Pancreas (tissue), 10 donors: ENCODE measurements around the gene HIPK2. TPM values are rescaled to one million over a fixed set of nuclear protein-coding genes. Genes with fewer than 3 reads are reported as not detected.

Source experiments
- ATAC-seq, 4 donors: fragments of 200-7000 bp; cut with Tn5 transposase; one replicate each; pipeline versions ENCODE4 v1.8.0 to v1.9.1; 2020; ENCODE audit warnings: mild to moderate bottlenecking in 4 of 4, moderate library complexity in 4 of 4
- DNase-seq, 6 donors: peaks; one replicate each; pipeline ENCODE4 v3.0.0-alpha.2; 2020
- FAIRE-seq: peaks from 2 replicates; lab custom pipeline; 2012; peaks lifted over from hg19 to GRCh38; lab: Jason Lieb, UNC
- H3K27ac ChIP-seq, 4 donors: fragments of 200-600 bp; sonication (generic); 1 replicate in 3 of 4; 2 replicates in 1 of 4; pipeline versions ENCODE4 v1.5.0 to v1.8.0; 2020
- H3K27me3 ChIP-seq, 4 donors: fragments of 200-600 bp; one replicate each; pipeline ENCODE4 v1.8.0; 2021
- H3K36me3 ChIP-seq, 3 donors: fragments of 200-600 bp; sonication (generic) in 1 of 3; one replicate each; pipeline versions ENCODE4 v1.5.0 to v1.8.0; 2020 to 2021
- H3K4me1 ChIP-seq, 3 donors: fragments of 200-600 bp; one replicate each; pipeline ENCODE4 v1.8.0; 2021
- H3K4me3 ChIP-seq, 4 donors: fragments of 200-600 bp; sonication (generic) in 2 of 4; one replicate each; pipeline versions ENCODE4 v1.5.0 to v1.8.0; 2020 to 2021
- H3K9me3 ChIP-seq, 4 donors: fragments of 200-600 bp; one replicate each; pipeline ENCODE4 v1.8.0; 2021
- CTCF ChIP-seq, 4 donors: fragments of 200-600 bp; sonication (generic) in 3 of 4; IDR thresholded peaks; one replicate each; pipeline versions ENCODE4 v1.5.0 to v1.8.0; 2021; ENCODE audit warnings: antibody characterized with exemption in 4 of 4
- WGBS, 2 donors: extraction: QIAGEN DNeasy Blood & Tissue Kit; methylation state at CpG; one replicate each; pipeline ENCODE4 v1.1.7; 2013; 5-methylcytosine and 5-hydroxymethylcytosine counted together
- intact Hi-C, 3 donors: fragments of 100-400 bp; cut with DNase I; formaldehyde crosslinking; loops; one replicate each; pipeline versions ENCODE4 v1.11.1 to v1.14.2; 2022
- polyA plus RNA-seq, 2 donors: library from polyadenylated mRNA; stranded (reverse); fragments of 200-250 nt; gene quantifications; one replicate each; pipeline ENCODE4 v1.2.3, GENCODE V29; 2013
- total RNA-seq, 6 donors: library from RNA; stranded (reverse); fragmentation: NEBNext Ultra II Directional in 4 of 6; extraction: Animal tissue kit (Norgen Biotek cat#: 25700) in 4 of 6; gene quantifications; one replicate each; pipeline versions ENCODE4 v1.2.1 to v1.2.4, GENCODE V29; 2021 to 2023
- donor health status: healthy with polysubstance abuse.
- donor health status: DM: no; HTN: no; CAD: no; lungs with moderate emphysema.
- donor health status: DM: no; HTN: no; CAD: no.
- donor health status: control.
- donor health status: control.
- donor health status: Bipolar disorder and iron deficiency.
- donor health status: DM: yes; HTN: yes; CAD: no.
- donor health status: DM: no; HTN: no; CAD: no.
- donor health status: DM: no; HTN: no; CAD: no.
- donor health status: DM: yes; HTN: yes; CAD: no.

HIPK2 gene
- total and polyA plus RNA-seq, 8 donors = 6.7 to 49.0 (median 24.7) TPM

- Histone ChIP-seq H3K27me3 (no peaks in the 10 kb centered on the region), H3K4me3 (no peak overlapping the region), H3K9me3 (no peaks in the 10 kb centered on the region), H3K36me3 (no peaks in the 10 kb centered on the region), H3K27ac (peak overlapping the region; percentile 53 to 88 (median 72)), H3K4me1 (peaks cover 31 to 61% (median 46%) of the 10 kb centered on the region in 3 donors)
- intact Hi-C loops = no loop called here
- TF ChIP-seq CTCF (IDR thresholded peaks at IDR 0.05) = no peak
- ATAC-seq (peak; percentile 63 to 79 (median 69)), DNase-seq (peak in 3 of 6 donors; percentile 51 to 64 (median 55)), FAIRE-seq (no peak)
- 35 to 37% methylated on average over 10 of the region's 10 CpGs for WGBS, 2 donors
These were observed 117.3 kb downstream of the HIPK2 start for GRCh38 chr7:139660317-139661042.

GRCh38 chr7:139659922-139660316 lies 117.9 kb downstream of the HIPK2 start:
- FAIRE-seq (no peak), ATAC-seq (peak; percentile 78 to 85 (median 84)), DNase-seq (peak in 2 of 6 donors; percentile 62 to 69)
- Histone ChIP-seq H3K4me1 (peaks cover 31 to 61% (median 46%) of the 10 kb centered on the region in 3 donors), H3K9me3 (no peaks in the 10 kb centered on the region), H3K27me3 (no peaks in the 10 kb centered on the region), H3K36me3 (no peaks in the 10 kb centered on the region), H3K4me3 (no peak overlapping the region), H3K27ac (peak overlapping the region; percentile 53 to 88 (median 72))
- no peak for TF ChIP-seq CTCF (IDR thresholded peaks at IDR 0.05)
- intact Hi-C loops = no loop called here
- 15% methylated on average over 2 of the region's 2 CpGs for WGBS, 2 donors

GRCh38 chr7:139658908-139659675 lies 118.7 kb downstream of the HIPK2 start:
- Histone ChIP-seq H3K4me1 (peaks cover 31 to 61% (median 46%) of the 10 kb centered on the region in 3 donors), H3K9me3 (no peaks in the 10 kb centered on the region), H3K27me3 (no peaks in the 10 kb centered on the region), H3K36me3 (no peaks in the 10 kb centered on the region), H3K27ac (peak overlapping the region in 2 of 4 donors; percentile 84 to 88), H3K4me3 (no peak overlapping the region)
- 47 to 52% methylated on average over 14 of the region's 14 CpGs for WGBS, 2 donors
- TF ChIP-seq CTCF (IDR thresholded peaks at IDR 0.05) = no peak
- ATAC-seq = peak in 3 of 4 donors; percentile 4 to 13 (median 8)
- FAIRE-seq = no peak
- intact Hi-C loops = no loop called here
- no peak for DNase-seq

GRCh38 chr7:139658296-139658695 lies 119.5 kb downstream of the HIPK2 start:
- WGBS, 2 donors = 61 to 68% methylated on average over 3 of the region's 3 CpGs
- no peak for FAIRE-seq
- Histone ChIP-seq H3K9me3 (no peaks in the 10 kb centered on the region), H3K36me3 (no peaks in the 10 kb centered on the region), H3K27me3 (no peaks in the 10 kb centered on the region), H3K4me1 (peaks cover 28 to 54% (median 46%) of the 10 kb centered on the region in 3 donors), H3K4me3 (no peak overlapping the region), H3K27ac (peak overlapping the region in 2 of 4 donors; percentile 84 to 88)
- TF ChIP-seq CTCF (IDR thresholded peaks at IDR 0.05) = no peak
- ATAC-seq = no peak
- DNase-seq = no peak
- intact Hi-C loops = no loop called here
